GM12878 (cell line): ENCODE data around the gene GALNT11. TPM values are rescaled to one million over a fixed set of nuclear protein-coding genes. Genes with fewer than 3 reads are reported as not detected.

Experiments
- ATAC-seq: fragments of 200-7000 bp; cut with Tn5 transposase; 3 replicates; pipeline ENCODE4 v1.9.1; 2020; ENCODE audit warnings: mild to moderate bottlenecking, moderate library complexity
- BruUV-seq: library from RNA; stranded (reverse); fragments of 400-500 nt; replicated peaks from 2 replicates; lab custom pipeline; 2021; lab: Mats Ljungman, UMichigan
- CTCF ChIA-PET: fragments of 300-600 bp; sonication (Branson Sonifier 250); formaldehyde crosslinking; extraction: SDS; loops from one replicate; lab custom pipeline; 2021; ENCODE audit warnings: inconsistent platforms; lab: Yijun Ruan, JAX
- POLR2A ChIA-PET: fragments of 350-600 bp; formaldehyde crosslinking; extraction: SDS; loops from one replicate; lab custom pipeline; 2021; ENCODE audit warnings: inconsistent platforms; lab: Charles Lee
- RAD21 ChIA-PET: fragments of 300-600 bp; sonication (Branson Sonifier 250); formaldehyde crosslinking; loops from one replicate; lab custom pipeline; 2023; ENCODE audit warnings: antibody characterized with exemption; ENCODE audit not compliant: unreplicated experiment; lab: Charles Lee
- SMC1A ChIA-PET: fragments of 300-600 bp; sonication (Branson Sonifier 250); formaldehyde crosslinking; loops from one replicate; lab custom pipeline; 2023; ENCODE audit not compliant: unreplicated experiment, uncharacterized antibody; lab: Charles Lee
- DNase-seq: peaks from one replicate; pipeline ENCODE4 v3.0.0-alpha.2; 2011; ENCODE audit warnings: low read depth, low spot score
- FAIRE-seq: peaks from 3 replicates; lab custom pipeline; 2011; peaks lifted over from hg19 to GRCh38; lab: Jason Lieb, UNC
- H2AFZ ChIP-seq: 2 replicates; pipeline ENCODE4 v1.6.0; 2011; ENCODE audit warnings: low read depth, low read length, control low read depth; ENCODE audit not compliant: control insufficient read depth
- H3K27ac ChIP-seq: 2 replicates; pipeline ENCODE4 v1.5.1; 2011; ENCODE audit warnings: control low read depth; ENCODE audit not compliant: control insufficient read depth, insufficient read depth
- H3K27me3 ChIP-seq, 2 experiments: replicated peaks in 1 of 2; 2 replicates each; pipeline versions ENCODE4 v1.6.0 to v1.6.1; 2011; ENCODE audit warnings: low read length in 1 of 2; ENCODE audit not compliant: control insufficient read depth in 2 of 2, insufficient read depth in 2 of 2
- H3K36me3 ChIP-seq, 2 experiments: 2 replicates each; pipeline ENCODE4 v1.5.1; 2011; ENCODE audit warnings: low read length in 1 of 2; ENCODE audit not compliant: control insufficient read depth in 2 of 2, insufficient read depth in 2 of 2
- H3K4me1 ChIP-seq: 2 replicates; pipeline ENCODE4 v1.6.1; 2011; ENCODE audit warnings: mild to moderate bottlenecking, low read length, moderate library complexity, mixed read lengths; ENCODE audit not compliant: control insufficient read depth, insufficient read depth
- H3K4me2 ChIP-seq: 2 replicates; pipeline ENCODE4 v1.6.0; 2011; ENCODE audit warnings: control low read depth; ENCODE audit not compliant: control insufficient read depth, insufficient read depth
- H3K4me3 ChIP-seq: fragments of 200-600 bp; sonication (generic); 2 replicates; pipeline ENCODE4 v1.5.1; 2016
- H3K79me2 ChIP-seq: 2 replicates; pipeline ENCODE4 v1.6.0; 2011; ENCODE audit warnings: low read length; ENCODE audit not compliant: control insufficient read depth, insufficient read depth
- H3K9ac ChIP-seq: 2 replicates; pipeline ENCODE4 v1.8.0; 2011; ENCODE audit warnings: low read length, control low read depth, mixed read lengths; ENCODE audit not compliant: control insufficient read depth, insufficient read depth
- H3K9me3 ChIP-seq: replicated peaks from 3 replicates; pipeline ENCODE4 v1.5.1; 2011; ENCODE audit warnings: mild to moderate bottlenecking, low read length; ENCODE audit not compliant: control insufficient read depth, insufficient read depth
- H4K20me1 ChIP-seq: 2 replicates; pipeline ENCODE4 v1.6.0; 2011; ENCODE audit not compliant: control insufficient read depth, insufficient read depth
- ATF7 ChIP-seq: fragments of 450-650 bp; IDR thresholded peaks from 2 replicates; pipeline ENCODE4 v1.6.1; 2016; ENCODE audit warnings: low read depth, mild to moderate bottlenecking
- CHD1 ChIP-seq: IDR thresholded peaks from 2 replicates; pipeline ENCODE4 v1.6.1; 2012; ENCODE audit warnings: low read depth, low read length, improper control_type of control experiment
- EZH2 ChIP-seq: IDR thresholded peaks from 2 replicates; pipeline ENCODE4 v1.6.1; 2012; ENCODE audit warnings: low read depth, mild to moderate bottlenecking, control low read depth, inconsistent platforms, low read length, borderline replicate concordance; ENCODE audit not compliant: control insufficient read depth
- MAX ChIP-seq: IDR thresholded peaks from 2 replicates; pipeline ENCODE4 v1.6.1; 2012; ENCODE audit warnings: low read depth, low read length, improper control_type of control experiment
- MTA3 ChIP-seq: IDR thresholded peaks from 2 replicates; pipeline ENCODE4 v1.6.1; 2012; ENCODE audit warnings: low read length, inconsistent platforms, borderline replicate concordance
- NKRF ChIP-seq: fragments of 450-650 bp; conservative IDR thresholded peaks from 2 replicates; pipeline ENCODE4 v1.6.1; 2017; ENCODE audit warnings: mild to moderate bottlenecking, moderate library complexity
- NR2C1 ChIP-seq: fragments of 450-650 bp; IDR thresholded peaks from 2 replicates; pipeline ENCODE4 v1.6.1; 2017; ENCODE audit warnings: antibody characterized with exemption, mild to moderate bottlenecking, moderate library complexity
- PAX5 ChIP-seq: IDR thresholded peaks from 2 replicates; pipeline ENCODE4 v1.6.1; 2011; ENCODE audit warnings: low read depth, low read length, borderline replicate concordance
- PKNOX1 ChIP-seq: fragments of 450-650 bp; IDR thresholded peaks from 2 replicates; pipeline ENCODE4 v1.6.1; 2016; ENCODE audit warnings: mild to moderate bottlenecking
- PML ChIP-seq: IDR thresholded peaks from 2 replicates; pipeline ENCODE4 v1.6.1; 2012; ENCODE audit warnings: low read length, inconsistent platforms
- RCOR1 ChIP-seq: conservative IDR thresholded peaks from 2 replicates; pipeline ENCODE4 v1.6.1; 2012; ENCODE audit warnings: low read depth, low read length, improper control_type of control experiment
- SIX5 ChIP-seq: IDR thresholded peaks from 2 replicates; pipeline ENCODE4 v1.6.1; 2011; ENCODE audit warnings: mild to moderate bottlenecking, low read depth, low read length, moderate library complexity; ENCODE audit not compliant: severe bottlenecking
- SMAD1 ChIP-seq: fragments of 450-650 bp; IDR thresholded peaks from 2 replicates; pipeline ENCODE4 v1.6.1; 2018; ENCODE audit warnings: mild to moderate bottlenecking, low read depth; ENCODE audit not compliant: partially characterized antibody
- SRF ChIP-seq, 2 experiments: IDR thresholded peaks; 2 replicates each; pipeline ENCODE4 v1.6.1; 2011; ENCODE audit warnings: low read depth in 2 of 2, low read length in 2 of 2, mild to moderate bottlenecking in 1 of 2, moderate library complexity in 1 of 2
- TCF3 ChIP-seq: IDR thresholded peaks from 2 replicates; pipeline ENCODE4 v1.6.1; 2012; ENCODE audit warnings: low read depth, mild to moderate bottlenecking, low read length, borderline replicate concordance; ENCODE audit not compliant: insufficient read depth
- YBX1 ChIP-seq: fragments of 450-650 bp; IDR thresholded peaks from 2 replicates; pipeline ENCODE4 v1.6.1; 2016; ENCODE audit warnings: antibody characterized with exemption
- ZNF217 ChIP-seq: fragments of 450-650 bp; IDR thresholded peaks from 2 replicates; pipeline ENCODE4 v1.6.1; 2017; ENCODE audit warnings: antibody characterized with exemption, mild to moderate bottlenecking
- WGBS: methylation state at CpG from one replicate; pipeline ENCODE4 v1.1.6; 2016; ENCODE audit warnings: low lambda C conversion rate; ENCODE audit not compliant: insufficient replicate concordance, insufficient coverage; ENCODE audit errors: missing lambda C conversion rate; 5-methylcytosine and 5-hydroxymethylcytosine counted together
- in situ Hi-C: fragments of 300-500 bp; cut with MboI; formaldehyde crosslinking; loops from 9 replicates; pipeline ENCODE4 v1.14.3; 2018; ENCODE audit warnings: mixed read lengths
- intact Hi-C: fragments of 100-400 bp; cut with micrococcal nuclease; formaldehyde crosslinking; loops from one replicate; pipeline ENCODE4 v1.14.2; 2022; ENCODE audit not compliant: unreplicated experiment
- polyA plus RNA-seq, 11 experiments: library from polyadenylated mRNA; depleted of rRNA in 4 of 11; unstranded in 6 of 11; stranded (reverse) in 5 of 11; fragments of >200 nt; fragmentation: Nextera tagmentation in 4 of 11; fragmentation: Illumina TruSeq in 1 of 11; extraction: Ambion mirVana in 4 of 11; extraction: Trizol in 1 of 11; gene quantifications; 1 replicate in 1 of 11; 2 replicates in 10 of 11; pipeline versions ENCODE4 v1.2.1 to v1.2.3, GENCODE V29; 2011 to 2016; ENCODE audit warnings: inconsistent platforms in 2 of 11, missing spikeins in 2 of 11, low read depth in 1 of 11
- total RNA-seq, 4 experiments: library from RNA; depleted of rRNA in 3 of 4; stranded (reverse); fragments of >200 nt in 3 of 4; fragmentation: Illumina TruSeq in 1 of 4; extraction: Trizol in 1 of 4; gene quantifications; 2 replicates each; pipeline versions ENCODE4 v1.2.1 to v1.2.3, GENCODE V29; 2013 to 2021

The GALNT11 gene
- total and polyA plus RNA-seq, 10 of the 15 experiments (the other 5 are each of a cell fraction or from before 2014, with no cell fraction given), result 2.0 to 9.5 (median 6.4) TPM

GRCh38 chr7:151982806-151983205, 42.7 kb upstream of the GALNT11 start:
- FAIRE-seq (no peak), DNase-seq (no peak), ATAC-seq (no peak)
- TF ChIP-seq SMAD1 (no peak), PAX5 (no peak), MAX (no peak)
- 51% methylated on average over 5 of the region's 5 CpGs for WGBS
- Histone ChIP-seq H3K27ac (no peak overlapping the region), H3K4me3 (no peak overlapping the region), H3K4me1 (no peaks in the 10 kb centered on the region), H3K9me3 (no peaks in the 10 kb centered on the region), H3K36me3 (no peaks in the 10 kb centered on the region), H3K9ac (no peak overlapping the region), H2AFZ (no peak overlapping the region), H3K79me2 (no peaks in the 10 kb centered on the region), H3K27me3 (no peaks in the 10 kb centered on the region; a peak in 1 of 4 replicates), H4K20me1 (no peaks in the 10 kb centered on the region), H3K4me2 (no peak overlapping the region)
- ChIA-PET POLR2A (no interaction called here), RAD21 (no interaction called here), CTCF (no interaction called here), SMC1A (no interaction called here)
- intact Hi-C loops, result no loop called here
- in situ Hi-C loops, result no loop called here
- BruUV-seq, result no TSS peak

GRCh38 chr7:151984612-151985011, 40.9 kb upstream of the GALNT11 start:
- Histone ChIP-seq H3K4me1 (no peaks in the 10 kb centered on the region), H2AFZ (no peak overlapping the region), H3K4me3 (no peak overlapping the region), H3K79me2 (no peaks in the 10 kb centered on the region), H3K27ac (no peak overlapping the region), H3K27me3 (no peaks in the 10 kb centered on the region; a peak in 1 of 4 replicates), H3K9ac (no peak overlapping the region), H4K20me1 (no peaks in the 10 kb centered on the region), H3K36me3 (no peaks in the 10 kb centered on the region), H3K9me3 (no peaks in the 10 kb centered on the region), H3K4me2 (no peak overlapping the region)
- ATAC-seq (no peak), DNase-seq (no peak), FAIRE-seq (no peak)
- CTCF ChIA-PET, result interaction anchor here (1.2 kb wide), 1 partner anchor 14 kb away, joined by 4 read pairs; no protein-coding TSS in a partner anchor
- BruUV-seq, result no TSS peak
- RAD21 ChIA-PET, result no interaction called here
- SMC1A ChIA-PET, result no interaction called here
- intact Hi-C loops (no loop called here), in situ Hi-C loops (no loop called here)
- POLR2A ChIA-PET, result no interaction called here
- 0% methylated on average over 3 of the region's 3 CpGs for WGBS
- TF ChIP-seq PML (no peak), NKRF (no peak), PKNOX1 (no peak), EZH2 (no peak), YBX1 (no peak), TCF3 (no peak), ZNF217 (no peak), RCOR1 (no peak), SIX5 (no peak), NR2C1 (no peak), MTA3 (no peak), SRF (IDR thresholded peaks at IDR 0.05; ENCODE audit: low read depth in 2 of 2, low read length in 2 of 2) (no peak), CHD1 (no peak), ATF7 (no peak)
